Cortex of kidney (tissue), 1 donor: Measurements from ENCODE around the gene DCLK1.

ENCODE experiments used
- DNase-seq: peaks from one replicate; lab custom pipeline; 2025; lab: John Stamatoyannopoulos, UW

Gene DCLK1

GRCh38 chr13:36038785-36039555, 92.2 kb downstream of the DCLK1 start:
- no peak for DNase-seq

DNA sequence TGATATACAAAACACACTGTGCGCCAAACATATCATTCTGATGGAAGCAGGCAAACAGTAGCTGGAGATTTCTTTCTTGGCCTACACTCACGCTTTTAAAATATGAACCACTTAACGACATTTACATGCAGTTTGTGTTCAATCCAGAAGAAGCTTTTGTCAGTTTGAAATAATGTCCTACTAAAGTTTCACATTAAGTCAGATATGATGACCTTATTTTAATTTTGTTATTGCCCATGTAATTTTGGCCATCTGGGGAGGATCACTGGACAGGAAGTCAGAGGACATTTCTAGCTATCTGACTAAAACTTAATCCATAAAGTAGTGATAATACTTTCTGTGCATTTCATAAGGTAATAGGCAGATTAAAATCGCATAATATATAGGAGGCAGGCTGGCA, 98.1 kb downstream of the DCLK1 start:
- DNase-seq = no peak

- DNase-seq = no peak
Observed at GRCh38 chr13:36031490-36031889, 99.7 kb downstream of the DCLK1 start.

GRCh38 chr13:36030670-36031331, 100.4 kb downstream of the DCLK1 start:
- DNase-seq = no peak

- no peak for DNase-seq
Observed at GRCh38 chr13:36029166-36029565, 102.0 kb downstream of the DCLK1 start.

GRCh38 chr13:36028359-36029025, 102.7 kb downstream of the DCLK1 start:
- DNase-seq = no peak

DNA sequence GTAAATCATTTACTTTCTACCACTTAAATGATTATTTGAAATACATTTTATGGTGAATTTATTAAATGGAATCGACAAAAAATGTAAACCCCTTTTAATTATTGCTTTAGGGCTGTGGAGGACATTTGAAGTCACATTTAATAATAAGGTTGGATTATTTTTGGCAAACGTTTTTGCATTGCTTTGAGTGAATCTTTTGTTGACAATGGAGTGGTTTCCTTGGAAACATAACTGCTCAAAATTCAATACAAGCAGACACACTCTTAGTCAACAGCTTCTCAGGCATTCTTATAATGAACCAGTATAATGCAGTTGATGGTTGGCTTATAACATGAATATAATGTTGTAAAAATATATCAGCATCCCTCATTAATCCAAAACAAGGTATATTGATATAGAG, 104.7 kb downstream of the DCLK1 start:
- no peak for DNase-seq

DNA sequence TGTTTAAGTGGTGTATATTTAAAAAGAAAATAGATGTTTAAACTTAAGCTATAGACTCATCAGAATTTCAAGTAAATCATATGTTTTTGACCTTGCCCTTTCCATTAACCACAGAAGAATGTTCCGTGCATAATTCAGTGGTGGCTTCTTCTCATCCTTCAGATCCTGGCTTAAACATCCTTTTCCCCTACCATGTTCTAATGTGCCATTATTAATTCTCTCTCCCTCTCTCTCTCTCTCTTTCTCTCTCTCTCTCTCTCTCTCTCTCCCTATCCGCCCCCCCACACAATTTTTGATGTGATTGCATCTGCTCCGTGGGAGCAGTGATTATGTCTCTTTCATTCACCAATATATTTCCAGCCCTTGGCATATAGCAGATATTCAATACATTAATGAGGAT, 116.4 kb downstream of the DCLK1 start:
- DNase-seq = no peak

GRCh38 chr13:36006894-36007675, 124.1 kb downstream of the DCLK1 start:
- no peak for DNase-seq

GRCh38 chr13:36006347-36006746, 124.8 kb downstream of the DCLK1 start:
- no peak for DNase-seq

- no peak for DNase-seq
Observed at GRCh38 chr13:36001561-36001960, 129.6 kb downstream of the DCLK1 start.

DNA sequence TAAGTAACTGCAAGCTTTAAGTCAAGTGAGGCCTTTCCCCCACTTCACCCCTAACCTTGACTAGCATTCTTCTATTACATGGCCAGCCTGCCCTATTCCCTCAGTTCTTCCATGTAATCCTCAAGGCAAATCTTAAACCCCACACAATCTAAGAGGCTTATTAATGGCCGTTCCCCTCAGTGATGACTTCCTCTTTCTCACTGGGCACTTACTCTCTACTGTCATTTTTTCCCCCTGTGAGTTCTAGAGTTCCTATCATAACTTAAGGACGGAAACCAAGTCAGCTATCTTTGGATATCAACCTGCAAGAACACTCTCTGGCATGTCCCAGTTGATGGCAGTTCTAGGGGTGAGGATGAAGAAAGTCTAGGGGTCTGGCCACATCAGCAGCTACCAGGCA, 131.2 kb downstream of the DCLK1 start:
- no peak for DNase-seq

GRCh38 chr13:35996360-35996759, 134.8 kb downstream of the DCLK1 start:
- DNase-seq = no peak

GRCh38 chr13:35995136-35995535, 136.0 kb downstream of the DCLK1 start:
- DNase-seq = no peak

GRCh38 chr13:35994131-35994966, 136.8 kb downstream of the DCLK1 start:
- DNase-seq = no peak

DNA sequence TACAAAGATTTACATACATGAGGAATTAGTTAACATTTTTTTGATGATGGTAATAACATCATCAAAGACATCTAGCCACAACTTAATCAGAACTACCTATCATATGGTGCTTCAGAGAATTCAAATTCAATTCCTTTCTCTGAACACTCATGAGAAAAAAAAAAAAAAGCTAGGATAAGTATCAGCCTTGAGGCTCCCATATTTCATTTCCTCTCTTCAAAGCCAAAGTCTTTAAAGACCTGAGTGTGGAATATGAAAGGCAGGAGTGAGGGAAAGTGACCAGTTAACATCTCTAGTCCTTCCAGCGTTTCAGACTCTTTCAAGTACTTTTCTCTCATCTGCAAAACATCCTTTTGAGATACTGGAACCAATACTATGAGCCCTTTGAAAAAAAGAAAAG, 137.5 kb downstream of the DCLK1 start:
- no peak for DNase-seq

- DNase-seq = no peak
Observed at GRCh38 chr13:35992964-35993363, 138.2 kb downstream of the DCLK1 start.

GRCh38 chr13:35990196-35990595, 141.0 kb downstream of the DCLK1 start:
- DNase-seq = no peak

DNA sequence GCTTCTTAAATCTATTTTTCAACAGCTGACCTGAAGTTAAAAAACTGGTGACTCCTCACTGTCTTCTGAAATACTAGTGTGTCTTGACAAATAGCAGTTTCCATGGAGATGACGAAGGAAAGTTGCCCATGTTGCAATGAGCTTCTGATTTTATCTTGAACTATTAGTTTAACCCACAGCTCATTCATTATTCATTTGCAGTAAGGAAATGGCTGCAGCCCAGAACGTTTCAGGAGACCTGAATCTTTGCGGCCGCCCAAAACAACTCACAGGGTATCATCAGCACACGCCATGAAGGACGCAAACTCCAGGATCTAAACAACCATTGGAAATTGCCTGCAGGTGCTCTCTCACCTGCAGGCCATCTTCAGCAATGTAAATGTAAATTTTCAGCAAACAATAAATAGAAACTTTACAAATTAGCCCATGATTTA, 142.5 kb downstream of the DCLK1 start:
- DNase-seq = no peak

DNA sequence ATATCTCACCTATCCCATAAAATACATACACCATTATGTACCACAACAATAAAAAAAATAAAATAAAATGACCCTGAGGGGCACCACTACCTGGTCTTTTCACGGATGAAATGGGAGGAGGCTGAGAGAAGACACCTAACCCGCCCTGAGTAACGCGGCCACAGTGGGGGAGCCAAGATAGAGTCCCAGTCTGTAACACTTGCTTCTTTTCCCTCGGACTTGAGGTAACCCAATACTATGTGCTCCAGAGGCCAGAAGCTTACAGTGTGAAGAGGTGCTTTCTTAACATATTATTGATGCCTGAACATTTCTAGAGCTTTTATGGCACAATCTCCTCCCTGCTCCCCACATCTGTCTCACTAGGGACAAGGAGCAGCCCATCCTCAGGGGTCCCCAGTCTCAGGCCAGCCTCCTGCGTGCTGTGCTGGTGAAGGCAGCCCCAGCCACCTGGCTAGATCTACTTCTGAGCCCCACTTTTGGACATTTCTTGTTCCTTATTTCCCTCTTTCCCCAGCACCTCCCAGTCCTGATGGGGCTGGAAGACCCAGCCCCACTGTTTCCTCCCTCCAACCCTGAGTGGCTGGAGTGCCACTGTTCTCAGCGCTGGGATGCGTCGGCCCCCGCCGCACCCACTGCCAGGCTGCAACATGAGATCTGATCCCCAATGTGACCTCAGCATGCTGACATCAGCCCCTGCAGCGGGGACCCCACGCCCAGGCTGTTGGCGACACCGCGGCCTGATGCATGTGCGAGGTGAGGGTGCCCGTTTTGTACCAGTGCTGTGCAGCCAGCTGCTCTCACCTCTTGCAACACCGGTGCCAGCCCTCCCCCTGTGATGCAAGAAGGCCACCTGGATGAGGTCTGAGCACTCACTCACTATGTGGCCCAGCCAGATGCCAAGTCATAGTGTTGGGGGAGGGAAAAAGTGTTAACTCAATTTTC, 143.3 kb downstream of the DCLK1 start:
- DNase-seq = no peak
